H9 (cell line): Measurements from ENCODE around the gene FRY. TPM values are rescaled to one million over a fixed set of nuclear protein-coding genes. Genes with fewer than 3 reads are reported as not detected.

Experiments
- DNase-seq: peaks from one replicate; pipeline ENCODE4 v3.0.0-alpha.2; 2017
- H2AFZ ChIP-seq: one replicate; pipeline ENCODE4 v1.6.1; 2013; ENCODE audit warnings: mild to moderate bottlenecking, low read length, control low read depth, moderate library complexity
- H2AK5ac ChIP-seq: 2 replicates; pipeline ENCODE4 v1.6.1; 2013; ENCODE audit warnings: low read length, control low read depth, mixed read lengths; ENCODE audit not compliant: insufficient read length
- H2BK120ac ChIP-seq: one replicate; pipeline ENCODE4 v1.6.1; 2013; ENCODE audit warnings: low read depth, mild to moderate bottlenecking, low read length, control low read depth, inconsistent platforms; ENCODE audit not compliant: poor library complexity, severe bottlenecking
- H2BK12ac ChIP-seq: 2 replicates; pipeline ENCODE4 v1.6.1; 2013; ENCODE audit warnings: low read length, control low read depth, mixed read lengths, low read depth; ENCODE audit not compliant: insufficient read length
- H2BK15ac ChIP-seq: 2 replicates; pipeline ENCODE4 v1.6.1; 2013; ENCODE audit warnings: low read depth, low read length, control low read depth
- H2BK20ac ChIP-seq: one replicate; pipeline ENCODE4 v1.6.1; 2013; ENCODE audit warnings: low read depth, mild to moderate bottlenecking, low read length, control low read depth, inconsistent platforms; ENCODE audit not compliant: poor library complexity, severe bottlenecking
- H2BK5ac ChIP-seq: 2 replicates; pipeline ENCODE4 v1.6.1; 2013; ENCODE audit warnings: low read length, control low read depth, mixed read lengths; ENCODE audit not compliant: insufficient read length
- H3K14ac ChIP-seq: 2 replicates; pipeline ENCODE4 v1.6.1; 2013; ENCODE audit warnings: low read length, control low read depth; ENCODE audit not compliant: insufficient read depth
- H3K18ac ChIP-seq: 2 replicates; pipeline ENCODE4 v1.6.1; 2013; ENCODE audit warnings: low read depth, mild to moderate bottlenecking, mixed read lengths, low read length, control low read depth; ENCODE audit not compliant: insufficient read length
- H3K23ac ChIP-seq: 2 replicates; pipeline ENCODE4 v1.6.1; 2013; ENCODE audit warnings: low read length, control low read depth, mixed read lengths, low read depth; ENCODE audit not compliant: insufficient read length
- H3K23me2 ChIP-seq: 2 replicates; pipeline ENCODE4 v1.6.1; 2013; ENCODE audit warnings: low read depth, mild to moderate bottlenecking, mixed read lengths, low read length, control low read depth; ENCODE audit not compliant: insufficient read length, poor library complexity, severe bottlenecking
- H3K27ac ChIP-seq: 2 replicates; pipeline ENCODE4 v1.5.1; 2013; ENCODE audit warnings: low read length, control low read depth, mixed read lengths, low read depth; ENCODE audit not compliant: insufficient read length
- H3K27me3 ChIP-seq: 2 replicates; pipeline ENCODE4 v1.6.1; 2013; ENCODE audit warnings: low read length, control low read depth, inconsistent platforms; ENCODE audit not compliant: insufficient read depth
- H3K4ac ChIP-seq: 2 replicates; pipeline ENCODE4 v1.6.1; 2013; ENCODE audit warnings: low read depth, mild to moderate bottlenecking, control low read depth, inconsistent platforms, low read length, moderate library complexity
- H3K4me1 ChIP-seq: 2 replicates; pipeline ENCODE4 v1.6.1; 2013; ENCODE audit warnings: low read length, control low read depth, inconsistent platforms; ENCODE audit not compliant: insufficient read depth
- H3K4me2 ChIP-seq: 2 replicates; pipeline ENCODE4 v1.6.1; 2013; ENCODE audit warnings: low read length, control low read depth, mixed read lengths; ENCODE audit not compliant: insufficient read length, insufficient read depth
- H3K56ac ChIP-seq: 2 replicates; pipeline ENCODE4 v1.6.1; 2013; ENCODE audit warnings: low read depth, mild to moderate bottlenecking, mixed read lengths, low read length, control low read depth; ENCODE audit not compliant: insufficient read length
- H3K79me1 ChIP-seq: 2 replicates; pipeline ENCODE4 v1.6.1; 2013; ENCODE audit warnings: low read depth, mild to moderate bottlenecking, moderate library complexity, low read length, control low read depth, inconsistent platforms; ENCODE audit not compliant: insufficient read depth, poor library complexity, severe bottlenecking
- H3K79me2 ChIP-seq: 2 replicates; pipeline ENCODE4 v1.6.1; 2013; ENCODE audit warnings: low read length, control low read depth, inconsistent platforms; ENCODE audit not compliant: insufficient read depth
- H3K9ac ChIP-seq: 2 replicates; pipeline ENCODE4 v1.6.1; 2013; ENCODE audit warnings: low read length, control low read depth, mixed read lengths; ENCODE audit not compliant: insufficient read length; ENCODE audit errors: extremely low read depth
- H3K9me3 ChIP-seq: one replicate; pipeline ENCODE4 v1.6.1; 2013; ENCODE audit warnings: low read depth, low read length, inconsistent platforms; ENCODE audit not compliant: control insufficient read depth
- H3T11ph ChIP-seq: one replicate; pipeline ENCODE4 v1.6.1; 2013; ENCODE audit warnings: mild to moderate bottlenecking, low read length, control low read depth, inconsistent platforms
- H4K20me1 ChIP-seq: one replicate; pipeline ENCODE4 v1.6.1; 2013; ENCODE audit not compliant: control insufficient read depth, insufficient read length, insufficient read depth
- H4K5ac ChIP-seq: 2 replicates; pipeline ENCODE4 v1.6.1; 2013; ENCODE audit warnings: low read depth, mild to moderate bottlenecking, mixed read lengths, low read length, control low read depth; ENCODE audit not compliant: insufficient read length
- H4K8ac ChIP-seq: replicated peaks from 2 replicates; pipeline ENCODE4 v1.6.1; 2013; ENCODE audit warnings: low read length, control low read depth, mixed read lengths, low read depth; ENCODE audit not compliant: insufficient read length
- H4K91ac ChIP-seq: 2 replicates; pipeline ENCODE4 v1.6.1; 2013; ENCODE audit warnings: low read depth, mild to moderate bottlenecking, moderate library complexity, mixed read lengths, low read length, control low read depth; ENCODE audit not compliant: insufficient read length
- H3K27ac Mint-ChIP-seq, 3 experiments: 2 replicates in 2 of 3; 3 replicates in 1 of 3; pipeline ENCODE4 v1.8.0; 2020 to 2021; ENCODE audit warnings: mixed read lengths in 3 of 3, mild to moderate bottlenecking in 1 of 3, moderate library complexity in 1 of 3
- H3K27me3 Mint-ChIP-seq: 2 replicates; pipeline ENCODE4 v1.8.0; 2021; ENCODE audit warnings: low read depth, mild to moderate bottlenecking, moderate library complexity, mixed read lengths
- H3K36me3 Mint-ChIP-seq, 3 experiments: 2 replicates in 2 of 3; 3 replicates in 1 of 3; pipeline ENCODE4 v1.8.0; 2020 to 2021; ENCODE audit warnings: low read depth in 3 of 3, mixed read lengths in 3 of 3; ENCODE audit not compliant: insufficient read depth in 1 of 3
- H3K4me1 Mint-ChIP-seq, 2 experiments: 2 replicates each; pipeline ENCODE4 v1.8.0; 2020; ENCODE audit warnings: mixed read lengths in 2 of 2
- H3K4me3 Mint-ChIP-seq, 2 experiments: 2 replicates in 1 of 2; 3 replicates in 1 of 2; pipeline ENCODE4 v1.8.0; 2020 to 2021; ENCODE audit warnings: mild to moderate bottlenecking in 2 of 2, mixed read lengths in 2 of 2, moderate library complexity in 1 of 2
- H3K9me3 Mint-ChIP-seq, 2 experiments: 2 replicates in 1 of 2; 3 replicates in 1 of 2; pipeline ENCODE4 v1.8.0; 2020; ENCODE audit warnings: mild to moderate bottlenecking in 2 of 2, mixed read lengths in 2 of 2, moderate library complexity in 1 of 2
- WGBS: extraction: QIAGEN DNeasy Blood & Tissue Kit; methylation state at CpG from one replicate; pipeline ENCODE4 v1.1.7; 2013; ENCODE audit warnings: missing lambda C conversion rate, low lambda C conversion rate, mixed read lengths; ENCODE audit not compliant: insufficient read length; ENCODE audit errors: extremely low coverage; 5-methylcytosine and 5-hydroxymethylcytosine counted together
- total RNA-seq: library from RNA; stranded (reverse); gene quantifications from 2 replicates; pipeline ENCODE4 v1.2.1, GENCODE V29; 2021
- TF ChIP-seq, protein P1 (sequence below): fragments of 200-600 bp; sonication (generic); conservative IDR thresholded peaks from 3 replicates; pipeline ENCODE4 v1.8.0; 2021; ENCODE audit warnings: antibody characterized with exemption, mild to moderate bottlenecking

FRY gene
- total RNA-seq, 1 experiment from 2014 or later: 5.2 TPM

DNA sequence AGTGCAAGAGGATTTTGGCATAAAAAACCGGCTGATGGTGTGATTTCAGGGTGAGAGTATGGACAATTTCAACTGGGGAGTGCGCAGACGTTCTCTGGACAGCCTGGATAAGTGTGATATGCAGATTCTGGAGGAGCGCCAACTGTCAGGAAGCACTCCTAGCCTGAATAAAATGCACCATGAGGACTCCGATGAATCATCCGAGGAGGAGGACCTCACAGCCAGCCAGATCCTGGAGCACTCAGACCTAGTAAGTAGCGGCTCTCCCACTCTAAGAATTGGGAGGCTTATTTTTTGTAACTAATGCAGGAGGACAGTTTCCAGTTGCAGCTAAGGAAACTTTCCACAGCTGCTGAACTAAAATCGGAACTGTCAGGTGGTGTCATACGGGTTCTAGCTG is 230.0 kb downstream of the FRY start:
- no peak overlapping the region for H2BK120ac ChIP-seq
- no peak overlapping the region for H2AK5ac ChIP-seq
- no peak overlapping the region for H3K14ac ChIP-seq
- no peak overlapping the region for H3K27ac ChIP-seq
- no peak overlapping the region for H2BK12ac ChIP-seq
- H3K9ac ChIP-seq: no peak overlapping the region
- H4K5ac ChIP-seq: no peak overlapping the region
- no peak overlapping the region for H3T11ph ChIP-seq
- H3K27ac Mint-ChIP-seq: no peak overlapping the region
- no peaks in the 10 kb centered on the region for H3K79me1 ChIP-seq
- no peaks in the 10 kb centered on the region for H3K27me3 Mint-ChIP-seq
- H4K91ac ChIP-seq: no peak overlapping the region
- no peaks in the 10 kb centered on the region for H3K23me2 ChIP-seq
- H2AFZ ChIP-seq: no peak overlapping the region
- WGBS: no CpG with 5 or more reads among the region's 9 CpGs
- H3K4me1 ChIP-seq: no peaks in the 10 kb centered on the region
- no peaks in the 10 kb centered on the region for H3K79me2 ChIP-seq
- no peaks in the 10 kb centered on the region for H3K36me3 Mint-ChIP-seq
- TF ChIP-seq, protein P1, sequence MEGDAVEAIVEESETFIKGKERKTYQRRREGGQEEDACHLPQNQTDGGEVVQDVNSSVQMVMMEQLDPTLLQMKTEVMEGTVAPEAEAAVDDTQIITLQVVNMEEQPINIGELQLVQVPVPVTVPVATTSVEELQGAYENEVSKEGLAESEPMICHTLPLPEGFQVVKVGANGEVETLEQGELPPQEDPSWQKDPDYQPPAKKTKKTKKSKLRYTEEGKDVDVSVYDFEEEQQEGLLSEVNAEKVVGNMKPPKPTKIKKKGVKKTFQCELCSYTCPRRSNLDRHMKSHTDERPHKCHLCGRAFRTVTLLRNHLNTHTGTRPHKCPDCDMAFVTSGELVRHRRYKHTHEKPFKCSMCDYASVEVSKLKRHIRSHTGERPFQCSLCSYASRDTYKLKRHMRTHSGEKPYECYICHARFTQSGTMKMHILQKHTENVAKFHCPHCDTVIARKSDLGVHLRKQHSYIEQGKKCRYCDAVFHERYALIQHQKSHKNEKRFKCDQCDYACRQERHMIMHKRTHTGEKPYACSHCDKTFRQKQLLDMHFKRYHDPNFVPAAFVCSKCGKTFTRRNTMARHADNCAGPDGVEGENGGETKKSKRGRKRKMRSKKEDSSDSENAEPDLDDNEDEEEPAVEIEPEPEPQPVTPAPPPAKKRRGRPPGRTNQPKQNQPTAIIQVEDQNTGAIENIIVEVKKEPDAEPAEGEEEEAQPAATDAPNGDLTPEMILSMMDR: no peak
- H3K4me2 ChIP-seq: no peak overlapping the region
- H4K8ac ChIP-seq: no peak overlapping the region
- H3K27me3 ChIP-seq: no peaks in the 10 kb centered on the region
- H3K56ac ChIP-seq: no peak overlapping the region
- H3K9me3 ChIP-seq: no peaks in the 10 kb centered on the region
- H3K4me1 Mint-ChIP-seq: no peaks in the 10 kb centered on the region
- no peak overlapping the region for H3K4ac ChIP-seq
- H2BK5ac ChIP-seq: no peak overlapping the region
- no peak overlapping the region for H2BK15ac ChIP-seq
- no peaks in the 10 kb centered on the region for H3K9me3 Mint-ChIP-seq
- no peak overlapping the region for H3K23ac ChIP-seq
- H3K18ac ChIP-seq: no peak overlapping the region
- no peaks in the 10 kb centered on the region for H4K20me1 ChIP-seq
- no peak overlapping the region for H2BK20ac ChIP-seq
- DNase-seq: no peak
- H3K4me3 Mint-ChIP-seq: no peak overlapping the region
